Measurements from ENCODE around the gene MAGEF1.
"Not testable (repeated sequence)": the region's sequence is repeated elsewhere in the genome, so short reads cannot be mapped to it uniquely, and the experiment has no call there.

The MAGEF1 gene

DNA sequence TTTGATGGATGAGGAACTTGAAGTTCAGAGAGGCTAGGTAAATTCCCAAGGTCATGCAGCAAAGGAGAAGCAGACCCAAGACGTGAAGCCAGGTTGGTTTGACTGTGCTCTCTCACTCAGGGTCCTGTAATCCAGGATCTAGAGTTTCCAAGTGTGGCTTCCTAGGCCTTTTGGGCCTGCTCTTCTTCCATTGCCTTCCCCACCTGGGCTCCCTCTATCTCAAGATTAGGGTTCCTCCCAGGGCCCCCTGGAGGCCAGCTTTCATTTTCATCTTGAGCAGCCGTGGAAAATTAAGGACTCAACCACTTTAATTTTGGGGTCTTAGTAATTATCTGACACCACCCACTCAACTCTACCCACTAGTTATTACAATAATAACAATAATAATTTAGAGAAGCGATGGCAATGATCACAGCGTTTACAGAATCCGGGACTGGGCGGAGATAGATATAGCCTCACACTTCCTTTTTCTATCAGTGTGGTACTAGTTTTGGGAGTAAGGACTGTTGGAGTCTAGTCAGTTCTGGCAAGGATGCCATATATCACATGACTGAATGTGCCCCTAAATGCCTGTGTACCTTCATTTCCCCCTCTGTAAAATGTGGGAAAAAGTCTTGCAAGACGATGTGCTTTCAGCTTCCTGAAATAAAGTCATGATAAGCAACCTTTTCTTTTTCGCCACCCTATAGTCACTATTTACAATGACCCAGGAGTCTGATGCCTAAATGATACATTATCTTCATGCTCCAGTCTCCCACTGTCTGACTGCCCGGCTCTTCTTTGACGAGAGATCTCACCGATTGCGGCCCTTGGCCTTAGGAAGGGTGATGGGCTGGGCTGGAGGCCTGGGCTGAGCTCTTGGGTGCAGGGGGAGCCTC lies 30.2 kb upstream of the MAGEF1 start:
- DNase-seq: no peak

- no peak for DNase-seq
Measured at GRCh38 chr3:184741259-184741556, 29.3 kb upstream of the MAGEF1 start.

DNA sequence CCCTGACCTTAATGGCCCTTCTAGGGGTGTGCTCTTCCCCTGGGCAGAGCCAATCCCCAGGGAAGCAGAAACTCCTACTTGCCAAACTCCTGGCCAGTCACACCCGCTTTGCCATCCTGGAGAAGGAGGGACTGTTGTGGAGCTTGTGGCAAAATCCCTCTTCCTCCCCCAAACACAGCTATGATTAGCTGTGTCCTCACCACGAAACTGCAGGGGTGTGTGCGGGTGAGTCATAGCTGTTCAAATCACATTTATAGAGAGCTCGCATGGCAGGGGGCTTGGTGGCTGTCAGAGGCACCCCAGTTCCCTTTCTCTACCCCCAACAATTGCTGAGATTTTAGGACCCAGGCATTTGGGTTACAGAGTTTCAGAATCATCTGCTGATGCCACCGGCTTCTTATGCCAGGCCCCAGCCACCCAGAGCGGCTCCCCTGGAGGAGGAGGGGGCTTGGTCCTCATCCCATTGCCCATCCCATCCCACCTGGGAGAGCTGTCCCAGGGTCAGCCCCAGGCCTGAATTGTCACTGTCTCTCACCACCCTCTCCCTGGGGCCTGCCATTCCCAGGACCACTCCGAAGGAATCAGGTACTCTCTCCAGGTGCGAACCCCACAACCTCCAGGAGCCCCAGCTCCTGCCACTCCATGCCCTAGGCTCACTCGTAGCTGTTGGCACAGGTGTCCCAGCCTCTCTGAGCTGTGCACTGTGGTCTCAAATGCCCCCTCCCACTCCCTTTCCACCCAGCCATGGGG lies 28.8 kb upstream of the MAGEF1 start:
- no peak for DNase-seq

GRCh38 chr3:184739594-184740505 lies 28.0 kb upstream of the MAGEF1 start:
- DNase-seq: no peak

- no peak for DNase-seq
Measured at GRCh38 chr3:184738982-184739381, 27.1 kb upstream of the MAGEF1 start.

DNA sequence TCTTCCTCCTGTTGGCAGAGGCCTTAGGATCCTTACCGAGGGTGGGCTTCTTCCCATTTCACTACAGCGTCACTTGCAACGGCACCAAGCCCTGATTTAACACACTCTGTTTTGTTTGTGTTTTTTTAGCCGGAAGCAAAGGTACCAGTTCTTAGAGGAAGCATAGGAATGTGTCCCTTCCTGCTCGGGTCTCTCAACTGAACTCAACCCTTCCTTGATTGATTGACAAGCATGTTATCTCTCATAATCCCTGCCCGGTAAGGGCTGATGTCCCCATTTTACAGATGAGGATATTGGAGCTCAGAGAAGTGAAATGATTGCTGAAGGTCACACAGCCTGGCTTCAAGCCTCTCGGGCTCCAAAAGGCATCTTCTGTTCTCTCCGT lies 26.6 kb upstream of the MAGEF1 start:
- no peak for DNase-seq

DNA sequence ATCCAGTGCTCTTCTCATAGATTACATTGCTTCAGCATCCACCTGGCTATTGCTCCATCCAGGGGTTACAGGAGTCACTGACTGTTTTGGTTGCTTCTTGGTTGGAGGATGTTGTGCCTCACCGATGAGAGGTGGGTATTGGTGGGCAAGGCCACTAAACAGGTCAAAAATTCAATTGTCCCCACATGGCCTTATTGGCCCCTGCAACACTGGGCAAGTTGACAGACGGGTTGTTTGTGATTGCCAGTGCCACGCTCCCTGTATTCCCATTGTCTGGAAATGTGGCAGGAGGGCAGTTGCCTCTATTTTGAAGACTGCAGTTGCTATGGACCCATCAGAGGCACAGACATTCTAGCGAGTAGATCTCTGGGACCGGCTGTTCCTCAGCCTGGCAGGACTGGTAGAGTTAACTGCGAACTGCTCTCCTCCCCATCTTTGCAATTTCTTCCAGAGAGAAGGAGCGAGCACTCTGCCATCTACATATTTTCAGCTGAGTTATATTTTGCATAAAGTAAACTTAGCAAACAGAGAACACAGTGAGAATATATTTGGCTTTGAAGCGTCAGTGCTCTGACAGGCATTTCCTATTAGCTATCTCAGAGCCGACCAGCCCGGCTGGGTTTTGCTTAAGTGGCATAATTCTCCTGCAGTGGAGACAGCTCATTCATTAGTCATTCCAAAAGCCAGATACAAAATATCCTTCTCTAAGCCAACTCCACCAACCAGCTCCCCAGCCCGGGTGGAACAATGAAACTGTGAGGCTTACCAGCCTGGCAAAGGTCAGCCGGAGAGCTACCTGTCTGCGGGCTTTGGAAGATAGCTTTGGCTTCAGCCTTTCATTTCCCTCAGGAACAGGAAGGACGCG lies 26.0 kb upstream of the MAGEF1 start:
- peak; percentile 17 for DNase-seq

DNA sequence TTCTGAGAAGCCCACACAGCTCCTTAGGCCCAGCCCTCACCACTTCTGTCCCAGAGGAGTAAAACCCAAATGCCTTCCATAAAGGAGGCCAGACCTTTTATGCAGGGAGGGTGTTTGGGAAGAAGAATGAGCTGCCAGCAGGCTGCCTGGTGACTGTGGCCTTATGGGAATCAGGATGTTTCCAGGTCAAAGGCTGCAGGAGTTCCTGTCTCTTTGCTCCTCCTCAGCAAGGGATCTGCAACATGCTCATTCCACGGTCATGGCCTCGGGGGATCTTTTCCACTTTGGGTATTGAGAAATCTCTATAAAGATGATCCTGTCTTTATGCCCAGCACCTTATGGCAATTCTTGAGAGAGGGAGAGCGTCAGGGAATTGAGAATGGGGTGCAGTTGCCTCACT lies 25.2 kb upstream of the MAGEF1 start:
- no peak for DNase-seq

DNA sequence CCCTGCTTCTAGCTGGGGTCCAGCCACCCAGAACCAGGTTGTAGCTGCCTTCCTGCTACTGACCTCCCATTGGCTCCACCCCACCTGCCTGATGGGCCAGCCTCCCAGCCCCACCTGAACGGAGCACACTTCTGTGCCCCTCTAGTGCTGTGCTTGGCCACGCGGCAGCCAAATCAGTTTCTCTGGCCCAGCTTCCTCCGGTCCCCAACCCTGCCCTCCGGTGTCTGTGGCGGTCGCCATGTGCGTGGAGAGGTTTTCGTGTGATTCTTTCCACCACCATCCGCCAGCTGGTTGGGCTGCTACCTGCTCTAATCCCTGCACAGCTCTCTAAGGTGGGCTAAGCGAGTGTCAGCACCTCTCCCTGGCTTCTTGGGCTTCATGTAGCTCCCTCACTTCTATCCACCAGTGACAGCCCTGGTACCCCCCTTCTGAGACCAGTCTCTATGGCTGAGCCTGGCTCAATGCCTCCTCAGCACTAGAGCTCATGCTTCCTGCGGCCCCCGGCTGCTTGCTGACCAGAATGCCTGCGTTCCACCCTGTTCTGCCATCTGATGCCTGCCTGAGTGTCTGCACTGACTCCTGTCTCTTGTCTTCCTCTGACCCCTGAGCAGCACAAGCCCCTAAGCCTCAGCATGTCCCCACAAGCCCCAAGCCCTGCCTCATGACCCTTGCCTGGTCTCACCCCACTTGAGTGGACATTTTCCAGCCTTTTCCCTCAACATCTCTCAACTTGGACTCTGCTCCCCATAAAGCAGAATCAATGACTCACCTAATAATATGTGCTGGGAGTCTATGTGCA lies 23.2 kb upstream of the MAGEF1 start:
- no peak for DNase-seq

DNA sequence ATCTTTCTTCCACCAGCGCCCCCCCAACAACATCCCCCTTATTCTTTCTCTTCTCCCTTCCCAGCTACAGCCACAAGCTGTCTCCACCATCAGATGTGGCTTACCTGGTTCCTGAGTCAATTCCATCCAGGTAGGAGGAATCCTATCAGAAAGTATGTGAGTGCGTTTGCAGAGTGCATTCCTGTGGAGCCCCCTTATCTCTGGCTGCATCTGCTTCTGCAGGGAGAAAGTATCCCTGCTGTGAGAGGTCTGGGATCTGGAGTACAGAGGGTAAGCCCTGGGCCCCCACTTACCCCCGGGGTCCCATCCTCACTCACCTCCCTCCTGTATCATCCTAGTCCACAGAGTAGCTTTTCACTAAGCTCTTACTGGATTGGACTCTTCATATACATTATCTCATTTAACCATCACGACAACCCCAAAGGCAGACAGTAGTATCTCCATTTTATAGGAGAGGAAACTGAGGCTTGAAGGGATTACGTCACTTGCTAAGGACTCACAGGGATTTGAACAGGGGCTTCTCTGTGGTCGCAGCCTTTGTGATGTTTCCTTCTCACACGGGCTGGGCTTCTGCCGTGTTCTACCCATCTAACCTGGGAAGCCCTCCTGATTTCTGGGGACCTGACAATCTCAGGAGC lies 22.2 kb upstream of the MAGEF1 start:
- DNase-seq: no peak

- no peak for DNase-seq
Measured at GRCh38 chr3:184733181-184733580, 21.3 kb upstream of the MAGEF1 start.

DNA sequence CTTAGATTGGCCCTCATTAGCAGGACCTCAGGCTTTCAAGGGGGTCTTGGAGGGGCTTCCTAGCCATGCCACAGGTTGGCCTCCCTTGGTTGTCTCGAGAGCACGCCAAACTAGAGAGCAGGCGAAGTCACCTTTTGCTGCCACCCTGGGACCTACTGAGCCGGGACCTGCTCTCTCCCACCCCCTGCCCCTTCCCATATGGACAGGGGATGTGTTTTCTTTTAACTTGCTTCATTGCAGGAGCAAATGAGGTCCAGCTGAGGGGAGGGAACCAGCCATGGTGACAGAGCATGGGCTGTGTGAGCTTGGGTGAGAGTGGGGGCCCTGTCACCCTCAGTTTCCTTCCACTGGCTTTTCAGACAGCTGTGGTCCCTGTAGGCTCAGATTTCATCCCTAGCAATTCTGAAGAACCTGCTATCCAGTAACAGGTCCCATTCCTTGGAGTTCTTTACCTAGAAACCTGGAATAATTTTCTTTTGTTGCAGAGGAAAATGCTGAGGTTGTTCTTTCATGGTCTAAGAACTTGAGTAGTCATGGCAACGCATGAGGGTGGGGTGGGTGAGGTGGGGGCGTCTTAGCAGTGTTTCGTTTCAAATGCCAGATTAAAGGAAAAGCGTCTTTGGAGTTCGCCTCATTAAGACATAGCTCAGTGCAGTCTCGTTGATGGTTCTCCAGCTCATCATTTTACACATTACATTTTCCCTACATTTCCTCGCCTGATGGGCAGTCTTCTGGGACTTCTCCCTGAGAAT lies 20.1 kb upstream of the MAGEF1 start:
- DNase-seq: no peak

DNA sequence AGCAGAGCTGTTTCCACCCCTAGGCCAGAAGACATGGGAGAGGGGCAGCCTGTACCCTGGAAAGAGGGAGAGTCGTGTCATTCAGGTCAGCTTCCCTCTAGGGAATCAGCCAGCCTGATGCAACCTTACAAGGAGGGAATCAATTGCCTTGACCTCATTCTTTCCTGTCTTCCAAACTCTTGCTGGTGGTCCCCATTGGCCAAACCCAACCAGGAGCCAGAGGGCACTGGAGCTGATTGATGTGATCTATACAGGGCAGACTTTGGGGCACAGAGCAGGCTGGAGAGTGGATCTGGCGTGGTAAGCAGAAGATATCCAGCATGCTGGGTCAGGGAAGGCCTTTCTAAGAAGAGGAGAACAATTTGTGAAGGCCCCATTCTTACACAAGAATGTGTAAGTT lies 19.1 kb upstream of the MAGEF1 start:
- DNase-seq: no peak

DNA sequence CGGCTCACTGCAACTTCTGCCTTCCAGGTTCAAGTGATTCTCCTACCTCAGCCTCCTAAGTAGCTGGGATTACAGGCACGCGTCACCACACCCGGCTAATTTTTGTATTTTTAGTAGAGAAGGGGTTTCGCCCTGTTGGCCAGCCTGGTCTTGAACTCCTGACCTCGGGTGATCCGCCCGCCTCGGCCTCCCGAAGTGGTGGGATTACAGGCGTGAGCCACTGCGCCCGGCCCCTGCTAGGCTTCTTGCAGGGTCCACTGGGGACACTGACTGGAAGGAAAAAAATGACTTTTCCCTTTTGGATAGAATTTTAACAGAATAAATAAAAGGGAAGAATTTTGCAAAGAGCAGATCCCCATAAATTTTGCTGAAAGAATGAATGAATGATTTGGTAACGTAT lies 17.3 kb upstream of the MAGEF1 start:
- DNase-seq: not testable (repeated sequence)

DNA sequence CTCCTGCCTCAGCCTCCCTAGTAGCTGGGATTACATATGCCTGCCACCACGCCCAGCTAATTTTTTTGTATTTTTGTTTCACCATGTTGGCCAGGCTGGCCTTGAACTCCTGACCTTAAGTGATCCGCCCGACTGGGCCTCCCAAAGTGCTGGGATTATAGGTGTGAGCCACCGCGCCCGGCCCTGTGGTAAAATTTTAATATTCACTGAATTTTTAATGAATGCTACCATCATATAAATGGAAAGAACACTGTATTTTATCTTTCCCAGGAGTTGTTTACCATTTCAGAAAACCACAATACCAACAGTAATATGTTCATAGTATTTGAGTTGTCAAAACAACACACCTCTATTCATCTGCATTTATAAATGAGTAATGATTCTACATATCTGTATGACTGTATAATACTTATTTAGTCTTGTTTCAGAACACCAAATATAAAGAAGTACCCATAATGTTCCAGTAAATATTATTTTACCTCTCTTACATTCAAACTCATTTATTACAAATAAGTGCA lies 16.2 kb upstream of the MAGEF1 start:
- no peak for DNase-seq

- DNase-seq: peak; percentile 83
Measured at GRCh38 chr3:184727357-184728009, 15.6 kb upstream of the MAGEF1 start.

DNA sequence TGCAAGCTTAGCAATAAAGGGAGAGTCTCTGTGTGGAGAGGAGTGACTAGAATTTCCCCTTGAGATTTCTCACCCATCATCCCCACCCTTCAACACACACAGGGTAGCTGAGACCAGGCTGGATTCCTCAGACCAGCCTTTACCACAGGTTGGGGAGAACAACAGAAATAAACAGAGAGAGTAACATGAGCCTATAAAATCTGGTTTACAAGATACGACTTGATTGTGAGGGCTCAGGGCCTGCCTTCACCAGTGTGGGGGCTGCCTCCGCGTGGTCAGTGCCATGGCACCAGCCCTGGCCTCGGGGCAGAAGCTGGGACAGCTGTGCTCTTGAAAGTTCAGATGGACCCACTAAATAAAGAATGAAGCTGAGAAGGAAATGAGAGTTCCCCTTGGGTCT lies 14.6 kb upstream of the MAGEF1 start:
- no peak for DNase-seq

DNA sequence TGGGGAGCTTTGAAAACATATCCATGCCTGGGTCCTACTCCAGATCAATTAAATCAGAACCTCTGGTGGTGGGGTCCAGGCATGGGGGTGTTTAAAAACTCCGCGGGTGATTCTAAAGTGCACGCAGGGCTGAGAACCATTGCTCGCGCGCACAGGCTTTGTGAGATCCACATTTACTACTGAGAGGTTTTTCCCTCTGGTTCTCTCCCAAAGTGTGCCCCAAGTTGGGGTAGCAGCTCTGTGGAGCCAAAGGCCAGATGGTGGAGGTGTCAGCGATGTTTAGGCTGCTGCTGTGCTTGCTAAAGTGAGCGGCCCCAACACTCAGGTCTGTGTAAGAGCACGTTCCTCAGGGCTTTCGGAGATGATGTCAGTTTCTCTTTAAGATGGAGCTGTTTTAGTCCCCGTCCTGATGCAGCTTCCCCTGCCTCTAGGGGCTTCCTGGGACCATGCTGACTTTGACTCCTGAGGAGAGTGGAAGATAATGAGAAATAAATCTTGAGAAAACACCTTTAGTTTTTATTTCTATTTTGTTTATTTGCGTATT lies 13.4 kb upstream of the MAGEF1 start:
- no peak for DNase-seq

GRCh38 chr3:184724699-184725098 lies 12.8 kb upstream of the MAGEF1 start:
- no peak for DNase-seq
